HL-60 (cell line): Measurements from ENCODE around the gene ADGRL3.

ENCODE experiments used
- DNase-seq, 2 experiments: peaks; one replicate each; pipeline ENCODE4 v3.0.0-alpha.2; 2010 to 2020; ENCODE audit warnings: low read depth in 1 of 2, low spot score in 1 of 2
- H3K27ac ChIP-seq: fragments of 250-450 bp; sonication (Bioruptor Pico); replicated peaks from 2 replicates; pipeline ENCODE4 v1.5.1; 2020; ENCODE audit warnings: mild to moderate bottlenecking, moderate library complexity
- H3K27me3 ChIP-seq: fragments of 250-450 bp; sonication (Bioruptor Pico); 2 replicates; pipeline ENCODE4 v1.5.1; 2021; ENCODE audit warnings: mild to moderate bottlenecking, moderate library complexity; ENCODE audit not compliant: insufficient read depth, poor library complexity, severe bottlenecking
- H3K4me3 ChIP-seq: replicated peaks from 2 replicates; pipeline ENCODE4 v1.5.1; 2011; ENCODE audit warnings: mild to moderate bottlenecking, control low read depth, low read length; ENCODE audit not compliant: insufficient read depth
- CTCF ChIP-seq: IDR thresholded peaks from one replicate; pipeline ENCODE4 v1.5.1; 2011; ENCODE audit warnings: low read length, control low read depth, inconsistent platforms; ENCODE audit not compliant: insufficient read depth
- GABPA ChIP-seq: IDR thresholded peaks from 2 replicates; pipeline ENCODE4 v1.6.1; 2012; ENCODE audit warnings: low read depth
- POLR2AphosphoS5 ChIP-seq: IDR thresholded peaks from 2 replicates; pipeline ENCODE4 v1.6.1; 2012; ENCODE audit warnings: low read depth
- REST ChIP-seq: IDR thresholded peaks from 2 replicates; pipeline ENCODE4 v1.6.1; 2012; ENCODE audit warnings: low read depth; ENCODE audit not compliant: insufficient replicate concordance
- SPI1 ChIP-seq: IDR thresholded peaks from 2 replicates; pipeline ENCODE4 v1.6.1; 2012; ENCODE audit warnings: low read depth, mild to moderate bottlenecking, borderline replicate concordance

ADGRL3 gene

DNA sequence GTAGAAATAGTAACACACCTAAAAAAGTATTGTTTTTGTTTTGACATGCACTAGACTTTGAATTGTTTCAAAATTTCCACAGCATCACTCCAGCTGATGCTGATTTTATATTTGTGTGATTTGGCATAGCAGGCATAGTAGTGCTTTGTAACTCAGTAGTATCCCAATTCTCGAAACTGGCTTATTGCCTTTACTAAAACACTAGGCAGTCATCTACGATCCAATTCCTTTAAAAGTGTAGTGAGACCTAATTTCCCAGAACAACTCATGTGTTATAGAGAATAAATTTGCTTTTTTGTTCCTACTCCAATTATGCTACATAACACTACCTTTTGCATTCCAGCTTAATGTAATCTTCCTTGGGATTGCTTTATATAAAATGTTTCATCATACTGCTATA is 797.7 kb downstream of the ADGRL3 start:
- Histone ChIP-seq H3K27me3 (no peaks in the 10 kb centered on the region), H3K27ac (no peak overlapping the region), H3K4me3 (no peak overlapping the region)
- DNase-seq: no peak
- TF ChIP-seq CTCF (no peak), POLR2AphosphoS5 (no peak), SPI1 (no peak), GABPA (no peak), REST (no peak)

DNA sequence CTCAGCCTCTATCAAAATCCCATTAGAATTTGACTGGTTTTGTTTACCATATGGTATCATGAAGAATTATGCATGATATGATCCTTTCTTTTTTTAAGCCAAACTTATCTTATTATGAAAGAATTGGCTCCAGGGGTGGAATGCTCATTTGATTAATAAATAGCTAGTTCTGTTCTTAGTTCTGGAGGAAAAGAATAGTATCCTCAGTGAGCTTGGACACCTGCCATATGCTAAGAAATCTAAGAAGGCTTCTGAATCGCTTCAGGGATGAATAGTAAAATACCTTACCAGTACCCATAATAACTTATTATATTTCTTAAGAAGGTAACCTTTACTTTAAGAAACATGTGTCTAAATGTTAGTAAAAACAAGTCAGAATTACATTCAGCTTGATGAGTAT is 803.6 kb downstream of the ADGRL3 start:
- Histone ChIP-seq H3K27ac (no peak overlapping the region), H3K4me3 (no peak overlapping the region), H3K27me3 (no peaks in the 10 kb centered on the region)
- DNase-seq: no peak
- TF ChIP-seq GABPA: no peak
- TF ChIP-seq SPI1: no peak
- no peak for TF ChIP-seq REST
- TF ChIP-seq CTCF: no peak
- no peak for TF ChIP-seq POLR2AphosphoS5

GRCh38 chr4:62004881-62005280 is 804.8 kb downstream of the ADGRL3 start:
- no peak overlapping the region for H3K4me3 ChIP-seq
- no peaks in the 10 kb centered on the region for H3K27me3 ChIP-seq
- TF ChIP-seq POLR2AphosphoS5 (no peak), REST (no peak), CTCF (no peak), SPI1 (no peak), GABPA (no peak)
- H3K27ac ChIP-seq: no peak overlapping the region
- no peak for DNase-seq
